Choroid plexus epithelial cell (primary cell): ENCODE measurements around the gene KLHL10.
A peak's percentile ranks its signal among the peaks of the same experiment; 100 is the strongest.

Experiments
- DNase-seq: peaks from one replicate; pipeline ENCODE4 v3.0.0-alpha.2; 2010; ENCODE audit warnings: low read depth
- H3K4me3 ChIP-seq: 2 replicates; pipeline ENCODE4 v1.5.1; 2011; ENCODE audit warnings: low read depth, mild to moderate bottlenecking, control low read depth, low read length, moderate library complexity
- TF ChIP-seq, protein P1 (sequence below): conservative IDR thresholded peaks from 2 replicates; pipeline ENCODE4 v1.5.1; 2011; ENCODE audit warnings: low read depth, mild to moderate bottlenecking, control low read depth, inconsistent platforms, low read length, moderate library complexity

The KLHL10 gene

GRCh38 chr17:41864836-41865595 lies 27.4 kb downstream of the KLHL10 start, which contains the start of gene KLHL11:
KLHL11 (minus strand) TSS chr17:41865423; CDS start chr17:41865370, 53 bp downstream.
- TF ChIP-seq, protein P1, sequence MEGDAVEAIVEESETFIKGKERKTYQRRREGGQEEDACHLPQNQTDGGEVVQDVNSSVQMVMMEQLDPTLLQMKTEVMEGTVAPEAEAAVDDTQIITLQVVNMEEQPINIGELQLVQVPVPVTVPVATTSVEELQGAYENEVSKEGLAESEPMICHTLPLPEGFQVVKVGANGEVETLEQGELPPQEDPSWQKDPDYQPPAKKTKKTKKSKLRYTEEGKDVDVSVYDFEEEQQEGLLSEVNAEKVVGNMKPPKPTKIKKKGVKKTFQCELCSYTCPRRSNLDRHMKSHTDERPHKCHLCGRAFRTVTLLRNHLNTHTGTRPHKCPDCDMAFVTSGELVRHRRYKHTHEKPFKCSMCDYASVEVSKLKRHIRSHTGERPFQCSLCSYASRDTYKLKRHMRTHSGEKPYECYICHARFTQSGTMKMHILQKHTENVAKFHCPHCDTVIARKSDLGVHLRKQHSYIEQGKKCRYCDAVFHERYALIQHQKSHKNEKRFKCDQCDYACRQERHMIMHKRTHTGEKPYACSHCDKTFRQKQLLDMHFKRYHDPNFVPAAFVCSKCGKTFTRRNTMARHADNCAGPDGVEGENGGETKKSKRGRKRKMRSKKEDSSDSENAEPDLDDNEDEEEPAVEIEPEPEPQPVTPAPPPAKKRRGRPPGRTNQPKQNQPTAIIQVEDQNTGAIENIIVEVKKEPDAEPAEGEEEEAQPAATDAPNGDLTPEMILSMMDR: no peak
- peak within 1 kb of the TSS; percentile 93 for H3K4me3 ChIP-seq
- peak; percentile 90 for DNase-seq

- TF ChIP-seq, protein P1: no peak
- no peak for DNase-seq
- peak overlapping the region; percentile 52 for H3K4me3 ChIP-seq
Observed at GRCh38 chr17:41865596-41865893, 27.9 kb downstream of the KLHL10 start.

DNA sequence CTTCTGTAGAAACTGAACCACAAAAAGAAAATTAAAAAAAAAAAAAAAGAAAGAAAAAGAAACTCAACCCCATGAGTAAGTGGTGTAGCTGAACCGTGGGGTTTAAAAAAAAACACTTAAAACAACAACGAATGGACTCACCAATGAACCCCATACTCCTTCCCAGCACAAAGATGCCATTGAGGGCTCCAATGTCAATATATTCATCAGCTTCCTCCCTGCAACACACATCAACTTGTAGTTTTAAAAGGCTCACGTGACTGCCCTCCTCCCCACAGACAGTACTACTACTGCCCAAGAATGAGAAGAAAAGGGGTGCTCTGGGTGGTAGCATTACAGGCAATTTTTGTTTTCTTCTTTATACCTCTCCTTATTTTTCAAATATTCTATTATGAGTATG lies 30.9 kb downstream of the KLHL10 start:
- H3K4me3 ChIP-seq: no peak overlapping the region
- TF ChIP-seq, protein P1: no peak
- DNase-seq: no peak

DNA sequence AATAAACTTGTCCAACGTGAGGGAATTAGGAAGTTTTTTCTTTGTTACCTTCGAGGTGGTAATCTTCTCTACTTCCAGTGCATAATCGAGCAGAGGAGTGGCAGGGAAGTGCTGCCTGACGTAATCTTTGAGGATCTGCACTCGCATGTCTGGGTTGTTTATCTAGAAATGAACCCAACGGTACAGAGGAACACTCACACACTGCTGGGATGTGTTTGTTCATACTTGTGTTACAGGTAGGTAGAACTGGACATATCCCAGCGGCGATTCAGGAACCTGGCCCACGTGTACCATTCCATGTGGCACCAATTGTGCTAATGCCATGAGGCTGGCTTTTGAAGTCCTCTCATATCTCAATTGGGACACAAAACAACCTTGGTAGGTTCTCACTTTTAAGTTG lies 31.8 kb downstream of the KLHL10 start:
- DNase-seq: no peak
- TF ChIP-seq, protein P1: no peak
- no peak overlapping the region for H3K4me3 ChIP-seq

GRCh38 chr17:41870097-41870496 lies 32.5 kb downstream of the KLHL10 start:
- no peak overlapping the region for H3K4me3 ChIP-seq
- TF ChIP-seq, protein P1: no peak
- DNase-seq: no peak

DNA sequence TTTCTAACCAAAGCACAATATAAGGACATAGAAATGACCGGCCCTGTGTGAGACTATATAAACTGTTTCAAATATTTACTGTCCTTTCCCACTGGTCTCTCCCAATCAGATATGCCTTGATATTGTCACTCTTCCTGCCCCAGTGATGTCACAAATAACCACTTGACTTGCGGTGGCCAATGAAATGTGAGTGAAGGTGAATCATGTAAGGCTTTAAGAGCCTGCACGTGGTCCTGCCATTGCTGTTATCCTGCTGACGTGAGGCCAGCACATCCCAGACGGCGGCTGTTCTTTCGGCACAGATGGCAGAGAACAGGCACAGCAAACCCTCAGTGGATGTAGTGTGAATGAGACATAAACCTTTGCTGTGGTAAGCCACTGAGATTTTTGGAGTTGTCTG lies 33.0 kb downstream of the KLHL10 start:
- no peak overlapping the region for H3K4me3 ChIP-seq
- no peak for DNase-seq
- TF ChIP-seq, protein P1: no peak

DNA sequence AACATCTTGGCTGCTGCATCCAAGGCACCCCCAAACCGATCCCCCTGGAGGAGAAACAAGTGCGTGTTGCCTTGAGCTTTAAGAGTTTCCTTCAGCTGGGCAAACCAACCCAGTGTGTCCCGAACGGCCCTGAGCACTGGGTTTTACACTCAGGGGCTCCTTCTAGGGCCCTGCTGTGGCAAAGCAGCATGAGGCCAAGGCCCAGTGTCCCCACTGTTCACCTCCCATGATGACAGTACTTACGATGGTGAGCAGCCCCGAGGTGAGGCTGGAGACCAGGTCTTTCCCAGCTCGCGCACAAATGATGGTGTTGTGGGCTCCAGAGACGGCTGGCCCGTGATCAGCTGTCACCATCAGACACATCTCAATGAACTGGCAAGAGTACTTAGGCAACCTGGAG lies 34.2 kb downstream of the KLHL10 start:
- no peak overlapping the region for H3K4me3 ChIP-seq
- DNase-seq: no peak
- TF ChIP-seq, protein P1: no peak
